GM19372 (cell line): Measurements from ENCODE around the gene ZNF507.

ENCODE experiments used
- ATAC-seq: cut with Tn5 transposase; IDR thresholded peaks from one replicate; pipeline ENCODE4 v1.9.1; 2021; ENCODE audit warnings: mild to moderate bottlenecking, low read depth, moderate library complexity; ENCODE audit not compliant: unreplicated experiment

ZNF507 gene

DNA sequence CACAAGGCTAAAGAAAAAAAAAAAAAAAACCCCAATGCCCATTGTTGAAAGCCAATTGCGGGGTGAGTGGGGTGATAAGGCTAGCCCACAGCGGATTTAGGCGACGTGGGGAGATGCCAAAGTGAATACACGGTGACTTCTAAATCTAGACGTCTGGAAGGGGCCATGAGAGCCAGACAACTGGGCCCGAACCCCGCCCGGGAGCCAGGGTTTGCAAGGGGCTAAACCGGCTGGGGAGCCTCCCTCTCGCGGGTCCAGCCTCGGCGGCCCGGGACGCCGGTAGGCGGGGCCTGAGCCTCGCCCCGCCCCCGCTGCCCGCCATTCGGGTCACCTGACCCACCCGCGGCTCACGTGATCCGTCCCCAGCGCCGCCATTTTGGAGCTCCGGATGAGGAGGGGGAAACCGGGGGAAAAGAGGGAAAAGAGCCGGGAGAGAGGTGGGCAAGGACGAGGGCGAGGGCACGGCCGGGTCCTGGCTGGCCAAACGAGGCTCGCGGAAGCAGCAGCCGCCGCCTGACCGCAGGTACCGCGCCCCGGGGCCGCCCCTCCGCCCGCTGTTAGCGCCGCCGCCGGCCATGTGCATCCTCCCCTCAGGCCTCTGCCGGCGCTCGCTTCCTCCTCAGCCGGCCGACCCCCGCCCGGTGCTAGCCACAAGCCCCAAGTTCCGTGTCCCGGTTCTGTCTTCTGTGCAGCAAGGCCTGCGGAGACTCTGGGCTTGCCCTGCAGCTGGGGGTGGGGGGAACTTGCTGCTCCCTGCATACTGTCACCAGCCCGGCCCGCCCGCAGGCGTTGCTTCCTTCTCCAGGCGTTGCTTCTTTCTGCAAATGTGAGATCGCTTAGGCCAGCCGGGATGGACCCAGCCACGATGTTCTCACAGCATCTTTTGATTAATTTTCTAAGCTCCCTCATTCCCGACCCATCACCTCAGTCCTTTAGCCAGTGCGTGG lies at the start of gene ZNF507:
TSS of gene ZNF507 (plus strand) at position 350 of the 947 bp plus-strand sequence. CDS start 7,221 bp downstream, outside the sequence.
- peak; percentile 89 for ATAC-seq

DNA sequence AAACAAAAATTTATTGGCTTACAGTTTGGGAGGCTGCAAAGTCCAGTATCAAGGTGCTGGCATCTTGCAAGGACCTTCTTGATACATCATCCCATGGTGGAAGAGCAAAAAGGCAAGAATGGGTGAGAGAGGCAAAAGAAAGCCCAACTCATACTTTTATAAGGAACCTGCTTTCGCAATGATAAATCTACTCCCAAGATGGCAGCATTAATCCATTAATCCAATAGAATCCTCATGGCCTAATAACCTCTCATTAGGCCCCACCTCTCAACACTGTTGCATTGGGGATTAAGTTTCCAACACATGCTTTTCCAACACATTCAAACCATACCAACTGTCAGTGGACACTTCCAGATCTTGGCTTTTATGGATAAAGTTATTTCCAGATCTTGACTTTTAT lies 48.7 kb upstream of the ZNF507 start:
- no peak for ATAC-seq

DNA sequence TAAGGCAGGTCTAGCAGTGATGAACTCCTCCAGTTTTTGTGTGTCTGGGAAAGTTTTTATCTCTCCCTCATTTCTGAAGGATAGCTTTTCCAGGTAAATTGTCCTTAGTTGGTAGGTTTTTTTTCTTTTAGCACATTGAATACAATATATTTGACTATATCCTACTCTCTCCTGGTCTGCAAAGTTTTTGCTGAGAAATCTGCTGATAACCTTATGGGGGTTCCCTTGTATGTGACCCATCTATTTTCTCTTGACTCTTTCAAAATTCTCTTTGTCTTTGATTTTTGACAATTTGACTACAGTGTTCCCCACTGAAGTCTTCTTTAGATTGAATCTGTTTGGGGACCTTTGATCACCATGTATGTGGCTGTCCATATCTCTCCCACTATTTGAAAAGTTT lies 42.6 kb upstream of the ZNF507 start:
- no peak for ATAC-seq

DNA sequence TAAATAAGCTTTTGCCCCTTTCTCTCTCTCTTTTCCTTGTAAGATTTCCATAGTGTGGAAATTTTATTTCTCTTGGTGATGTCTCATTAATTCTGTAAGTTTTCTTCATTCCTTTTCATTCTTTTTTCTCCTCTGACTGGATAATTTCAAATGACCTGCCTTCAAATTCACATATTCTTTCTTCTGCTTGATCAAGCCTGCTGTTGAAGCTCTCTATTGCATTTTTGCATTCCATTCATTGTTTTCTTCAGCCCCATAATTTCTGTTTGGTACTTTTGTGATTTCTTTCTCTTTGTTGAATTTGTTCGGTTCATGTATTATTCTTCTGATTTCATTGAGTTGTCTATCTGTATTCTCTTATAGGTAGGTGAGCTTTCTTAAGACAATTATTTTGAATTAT lies 42.2 kb upstream of the ZNF507 start:
- no peak for ATAC-seq

DNA sequence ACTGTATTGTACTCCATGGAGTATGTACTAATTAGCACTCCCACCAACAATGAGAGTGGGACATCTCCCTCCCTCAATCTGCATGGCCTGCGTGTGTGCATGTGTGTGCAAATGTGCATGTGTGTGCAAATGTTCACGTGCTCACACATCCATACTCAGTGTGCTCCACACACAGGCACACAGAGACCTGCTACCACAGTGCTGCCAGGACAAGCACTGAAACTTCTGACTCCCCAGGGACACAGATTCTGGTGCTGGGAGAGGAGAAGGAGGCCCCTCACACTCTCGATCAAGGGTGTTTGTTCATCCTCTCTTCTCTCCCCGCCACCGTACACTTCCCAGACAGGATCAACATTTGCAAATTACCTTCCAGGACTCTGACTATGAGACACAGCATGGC lies 37.8 kb upstream of the ZNF507 start:
- no peak for ATAC-seq

DNA sequence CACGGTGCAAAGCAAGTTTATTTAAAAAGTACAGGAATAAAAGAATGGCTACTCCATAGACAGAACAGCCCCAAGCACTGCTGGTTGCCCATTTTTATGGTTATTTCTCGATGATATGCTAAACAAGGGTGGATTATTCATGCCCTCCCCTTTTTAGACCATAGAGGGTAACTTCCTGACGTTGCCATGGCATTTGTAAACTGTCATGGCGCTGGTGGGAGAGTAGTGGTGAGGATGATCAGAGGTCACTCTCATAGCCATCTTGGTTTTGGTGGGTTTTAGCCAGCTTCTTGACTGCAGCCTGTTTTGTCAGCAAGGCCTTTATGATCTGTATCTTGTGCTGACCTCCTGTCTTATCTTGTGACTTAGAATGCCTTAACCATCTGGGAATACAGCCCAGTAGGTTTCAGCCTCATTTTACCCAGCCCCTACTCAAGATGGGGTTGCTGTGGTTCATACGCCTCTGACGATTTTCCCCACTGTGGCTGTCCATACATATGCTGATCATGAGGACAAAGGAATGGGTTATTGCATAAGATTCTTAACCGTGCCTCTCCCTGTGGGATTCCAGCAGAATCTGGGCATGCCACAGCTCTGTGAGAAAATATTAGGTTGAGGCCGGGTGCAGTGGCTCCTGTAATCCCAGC lies 36.9 kb upstream of the ZNF507 start:
- no peak for ATAC-seq

DNA sequence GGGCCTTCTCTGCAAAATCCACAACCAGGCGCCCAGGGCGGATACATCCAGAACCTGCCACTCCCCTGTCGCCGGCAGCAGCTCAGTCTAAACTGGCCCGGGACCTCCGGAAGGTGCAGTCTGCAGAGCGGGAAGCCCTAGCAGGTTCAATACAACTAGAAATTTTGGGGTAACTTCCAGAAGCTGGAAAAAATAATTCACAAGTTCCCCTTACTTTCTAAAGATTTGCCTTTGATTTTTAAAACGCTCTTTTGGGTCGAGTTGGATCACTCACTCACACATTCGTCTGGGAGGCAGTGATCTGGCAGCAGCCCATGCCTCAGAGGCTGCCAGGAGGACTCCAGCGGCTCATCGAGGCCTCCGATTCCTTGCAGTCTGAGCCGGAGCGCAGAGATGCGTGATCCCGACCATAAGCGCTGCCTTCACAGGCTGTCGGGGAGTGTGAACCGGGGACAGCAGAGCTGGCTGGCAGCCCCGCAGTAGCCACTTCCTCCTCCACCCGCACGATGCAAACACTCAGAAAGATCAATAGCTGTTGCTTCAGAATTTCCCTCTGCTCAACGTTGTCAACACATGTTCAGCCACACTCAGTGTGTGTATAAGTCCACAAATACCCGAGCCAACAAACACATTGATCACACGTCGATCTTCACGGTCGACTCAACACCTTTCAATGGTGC lies 35.6 kb upstream of the ZNF507 start:
- no peak for ATAC-seq

DNA sequence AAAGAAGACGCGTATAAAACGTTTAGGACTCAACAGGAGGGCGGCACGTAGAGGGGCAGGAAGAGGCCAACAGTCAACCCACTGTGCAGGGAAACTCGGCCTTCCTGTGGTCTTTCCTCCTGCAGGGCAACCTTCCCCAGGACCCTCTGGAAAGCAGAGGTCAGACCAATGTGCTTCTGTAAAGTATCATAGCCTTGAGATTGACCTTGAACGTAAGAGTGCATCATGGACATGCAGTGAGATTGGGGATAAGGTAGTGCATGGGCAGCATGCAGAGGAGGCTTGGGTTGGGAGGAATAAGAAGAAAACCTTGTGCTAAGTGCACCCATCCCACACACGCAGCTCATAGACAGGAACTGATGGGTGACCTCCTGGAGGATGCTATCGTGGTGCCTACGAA lies 34.0 kb upstream of the ZNF507 start:
- no peak for ATAC-seq

DNA sequence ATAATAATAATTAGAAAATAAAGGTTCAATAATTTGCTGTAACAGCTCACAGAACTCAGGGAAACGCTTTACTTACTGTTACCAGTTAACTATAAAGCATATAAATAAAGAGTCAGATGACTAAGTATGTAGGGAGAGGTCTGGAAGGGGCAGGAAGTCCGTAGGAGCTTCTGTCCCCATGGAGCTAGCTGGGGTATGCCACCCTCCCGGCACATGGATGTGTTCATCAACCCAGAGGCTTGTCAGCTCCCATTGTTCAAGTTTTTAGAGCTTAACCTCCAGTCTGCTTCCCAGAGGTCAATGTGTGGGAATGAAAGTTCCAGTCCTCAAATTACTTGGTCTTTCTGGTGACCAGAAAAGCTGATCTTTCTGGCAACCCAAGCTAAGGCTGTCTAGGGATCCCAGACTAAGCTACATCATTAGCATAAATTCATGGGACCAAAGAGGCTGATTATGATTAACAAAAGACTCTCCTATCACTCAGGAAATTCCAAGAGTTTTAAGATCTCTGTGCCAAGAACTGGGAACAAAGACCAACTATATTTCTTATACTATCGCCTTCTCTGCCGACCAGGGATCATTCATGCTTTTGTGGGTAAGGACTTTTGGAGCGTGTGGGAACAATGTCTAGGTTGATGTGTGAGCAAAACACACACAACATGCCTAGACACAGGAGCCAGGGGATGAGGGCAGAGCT lies 31.7 kb upstream of the ZNF507 start:
- ATAC-seq = no peak

DNA sequence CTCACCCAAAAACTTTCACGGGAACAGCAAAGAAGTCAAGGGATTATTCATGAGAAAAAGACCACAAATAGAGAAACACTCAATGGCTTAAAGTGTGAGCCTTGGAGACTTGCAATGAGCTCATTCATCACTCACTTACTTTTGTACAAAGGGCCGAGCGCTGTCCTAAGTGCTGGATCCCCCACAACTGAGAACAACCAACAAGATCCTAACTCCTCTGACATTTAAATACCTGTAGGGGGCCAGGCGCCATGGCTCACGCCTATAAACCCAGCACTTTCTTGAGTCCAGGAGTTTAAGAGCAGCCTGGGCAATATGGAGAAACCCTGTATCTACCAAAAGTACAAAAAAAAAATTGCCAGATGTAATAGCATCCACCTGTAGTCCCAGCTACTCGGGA lies 29.4 kb upstream of the ZNF507 start:
- no peak for ATAC-seq

DNA sequence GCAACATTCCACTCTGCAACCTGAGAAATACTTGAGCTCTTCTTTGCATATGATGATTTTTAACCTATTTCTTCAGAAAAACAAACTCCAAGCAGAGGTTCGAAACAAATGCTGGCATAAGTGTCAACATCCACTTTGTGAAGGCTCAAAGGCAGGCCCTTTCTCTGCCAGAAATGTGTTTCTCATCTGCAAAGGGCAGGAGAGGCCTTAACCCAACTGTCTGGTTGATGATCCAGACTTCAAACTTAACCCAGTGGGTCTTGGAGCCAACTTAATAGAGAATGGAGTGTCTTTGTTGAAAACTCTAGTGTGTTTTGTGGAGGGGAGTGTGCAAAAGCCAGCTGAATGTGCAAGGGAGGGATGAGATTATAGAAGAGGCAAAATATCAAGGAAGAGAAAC lies 28.3 kb upstream of the ZNF507 start:
- no peak for ATAC-seq

DNA sequence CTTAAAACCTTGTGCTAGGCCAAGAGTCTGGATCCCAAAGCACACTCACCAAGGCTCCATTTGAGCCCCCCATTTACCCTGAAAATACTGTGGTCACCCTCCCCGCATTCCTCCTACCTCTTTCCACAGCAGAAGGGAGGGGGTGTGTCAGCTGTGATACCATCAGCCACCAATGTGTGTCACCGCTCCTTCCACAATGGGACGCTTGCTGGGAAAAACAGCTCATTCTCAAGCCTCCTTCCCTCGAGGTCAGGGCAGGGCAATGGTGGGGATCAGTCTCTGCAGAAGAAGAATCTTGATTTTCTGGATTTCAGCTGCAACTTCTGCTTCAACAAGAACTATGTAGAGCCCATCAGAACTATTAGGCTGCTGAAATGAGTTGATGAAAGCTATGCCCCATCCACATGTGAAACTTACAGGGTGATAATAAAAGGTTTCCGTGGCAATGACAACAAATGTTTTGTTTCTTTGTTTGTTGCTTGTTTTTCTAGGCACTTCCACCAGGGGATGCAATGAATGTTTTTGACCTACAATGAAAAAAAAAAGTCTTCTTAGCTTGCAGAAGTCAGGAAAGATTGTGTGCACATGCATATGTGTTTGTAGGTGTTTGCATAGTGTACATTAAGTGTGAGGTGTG lies 26.4 kb upstream of the ZNF507 start:
- no peak for ATAC-seq

DNA sequence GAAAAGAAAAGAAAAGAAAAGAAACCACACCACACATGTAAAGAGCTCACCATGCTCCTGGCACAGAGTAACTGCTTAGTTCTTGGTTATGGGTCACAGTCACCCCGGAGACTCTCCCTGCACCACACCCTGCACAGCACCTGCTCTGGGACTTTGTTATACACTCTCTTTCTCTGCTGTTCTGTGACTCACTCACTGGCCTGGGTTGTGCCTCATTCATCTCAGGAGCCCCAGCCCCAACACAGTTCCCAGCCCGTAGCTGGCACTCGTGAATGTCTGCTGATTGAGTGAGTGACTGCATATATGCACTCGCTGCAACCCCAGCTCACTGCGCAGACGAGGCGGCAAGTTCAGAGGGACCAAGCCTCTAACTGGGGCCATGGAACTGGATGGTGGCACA lies 22.9 kb upstream of the ZNF507 start:
- ATAC-seq = no peak

DNA sequence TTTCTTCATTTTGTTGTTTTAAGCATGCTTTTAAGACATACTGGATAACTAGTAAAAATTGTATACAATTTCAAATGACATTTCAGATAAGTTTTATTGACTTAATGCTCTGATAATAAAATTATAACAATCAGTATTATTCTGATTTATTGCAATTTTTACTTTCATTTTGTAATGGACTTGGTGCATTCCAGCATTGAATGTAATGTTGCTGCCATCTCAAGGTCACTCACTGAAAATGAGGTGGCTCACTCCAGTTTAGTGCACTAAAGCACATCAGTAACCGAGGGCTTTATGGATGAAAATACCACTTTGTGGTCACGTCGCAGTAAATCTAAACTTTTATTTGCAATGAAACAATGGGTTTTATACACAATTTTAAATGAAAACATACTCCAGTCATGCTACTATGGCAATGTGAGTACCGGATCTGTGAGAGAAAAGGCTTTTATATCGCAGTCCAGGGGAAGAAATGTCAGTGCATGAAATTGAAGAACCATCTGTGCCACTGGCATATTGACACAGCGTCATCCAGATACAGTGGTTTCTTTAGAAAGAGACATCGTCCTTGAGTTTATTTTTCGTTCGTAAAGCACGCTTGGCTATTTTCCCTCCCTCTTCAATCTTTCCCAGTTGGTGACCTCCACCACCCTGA lies 20.7 kb upstream of the ZNF507 start:
- ATAC-seq = no peak

DNA sequence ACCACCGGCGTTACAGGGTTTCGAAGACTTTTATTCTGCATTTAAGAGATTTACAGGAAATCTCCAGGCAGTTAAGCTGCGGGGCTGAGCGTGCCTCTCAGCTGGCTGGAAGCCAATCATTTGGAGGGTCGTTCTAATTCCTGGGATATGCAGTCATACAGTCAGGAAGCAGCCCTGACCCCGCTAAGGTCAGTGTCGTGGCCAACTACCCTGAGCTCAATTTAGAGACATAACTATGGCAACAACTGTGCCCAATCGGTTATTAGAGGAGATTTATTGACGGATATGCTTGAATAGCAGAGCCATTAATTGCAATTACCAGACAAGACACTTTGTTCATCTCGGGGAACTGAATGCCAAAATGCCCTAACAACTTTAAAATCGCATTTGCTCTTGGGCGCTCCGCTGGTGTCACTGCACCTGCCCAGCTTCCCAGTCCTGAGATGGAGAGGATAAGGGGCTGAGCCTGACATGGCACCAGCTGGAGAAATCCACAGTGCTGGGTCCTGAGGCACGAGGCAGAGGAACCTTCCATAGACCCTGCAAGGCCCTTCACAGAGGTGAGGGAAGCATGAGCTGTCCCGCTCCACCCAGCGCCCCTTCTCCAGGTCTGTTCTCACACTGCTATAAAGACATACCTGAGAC lies 15.1 kb upstream of the ZNF507 start:
- ATAC-seq = no peak

DNA sequence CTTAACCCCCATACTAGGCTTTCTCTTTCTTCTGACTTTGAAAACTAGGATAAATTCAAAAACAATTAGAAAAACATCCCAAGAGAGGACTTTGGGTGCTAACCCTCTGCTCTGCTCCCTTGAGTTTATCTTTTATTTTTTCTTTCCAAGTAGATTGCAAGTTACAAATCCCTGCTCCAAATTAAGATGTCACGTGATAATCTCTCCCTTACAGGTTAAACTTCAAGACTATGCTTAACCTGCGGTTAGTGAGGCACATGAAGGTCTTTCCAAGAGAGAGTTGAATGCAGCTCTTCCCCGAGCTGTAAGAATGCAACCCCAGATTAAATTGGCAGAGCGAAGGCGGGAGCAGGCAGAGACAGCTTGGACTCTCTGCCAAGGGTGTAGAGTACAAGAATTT lies 12.2 kb upstream of the ZNF507 start:
- no peak for ATAC-seq

DNA sequence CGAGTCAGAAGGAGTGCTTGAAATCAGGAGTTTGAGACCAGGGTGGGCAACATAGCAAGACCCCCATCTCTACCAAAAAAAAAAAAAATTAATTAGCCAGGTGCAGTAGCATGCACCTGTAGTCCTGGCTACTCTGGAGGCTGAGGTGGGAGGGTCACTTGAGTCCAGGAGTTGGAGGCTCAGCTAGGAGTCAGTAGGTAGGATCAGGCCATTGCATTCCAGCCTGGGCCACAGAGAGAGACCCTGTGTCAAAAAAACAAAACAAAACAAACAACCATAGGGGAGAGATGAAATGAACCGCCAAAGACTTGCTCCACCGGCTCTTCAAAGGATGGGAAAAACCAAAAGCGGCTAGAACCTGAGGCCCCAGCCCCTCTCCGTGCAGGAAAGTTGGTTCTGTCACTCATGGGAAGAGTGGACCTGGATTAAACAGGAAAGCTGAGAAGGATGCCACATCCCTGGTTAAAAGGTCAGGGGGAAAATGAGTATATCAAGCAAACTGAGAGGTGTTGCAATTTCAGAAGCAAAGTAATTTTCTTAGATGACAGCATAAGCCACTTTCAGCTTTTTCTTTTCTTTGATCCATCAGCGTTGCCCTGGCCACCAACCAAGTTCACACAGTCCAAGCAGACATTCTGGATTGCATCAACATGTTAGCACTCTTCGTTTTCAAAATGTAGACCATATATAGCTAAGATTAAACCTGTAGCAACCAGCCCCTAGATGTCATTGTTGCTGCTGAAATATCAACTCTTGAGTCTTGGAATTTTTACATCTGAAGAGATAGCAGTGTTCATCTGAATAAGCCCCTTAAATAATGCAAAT lies 8.9 kb upstream of the ZNF507 start:
- no peak for ATAC-seq

DNA sequence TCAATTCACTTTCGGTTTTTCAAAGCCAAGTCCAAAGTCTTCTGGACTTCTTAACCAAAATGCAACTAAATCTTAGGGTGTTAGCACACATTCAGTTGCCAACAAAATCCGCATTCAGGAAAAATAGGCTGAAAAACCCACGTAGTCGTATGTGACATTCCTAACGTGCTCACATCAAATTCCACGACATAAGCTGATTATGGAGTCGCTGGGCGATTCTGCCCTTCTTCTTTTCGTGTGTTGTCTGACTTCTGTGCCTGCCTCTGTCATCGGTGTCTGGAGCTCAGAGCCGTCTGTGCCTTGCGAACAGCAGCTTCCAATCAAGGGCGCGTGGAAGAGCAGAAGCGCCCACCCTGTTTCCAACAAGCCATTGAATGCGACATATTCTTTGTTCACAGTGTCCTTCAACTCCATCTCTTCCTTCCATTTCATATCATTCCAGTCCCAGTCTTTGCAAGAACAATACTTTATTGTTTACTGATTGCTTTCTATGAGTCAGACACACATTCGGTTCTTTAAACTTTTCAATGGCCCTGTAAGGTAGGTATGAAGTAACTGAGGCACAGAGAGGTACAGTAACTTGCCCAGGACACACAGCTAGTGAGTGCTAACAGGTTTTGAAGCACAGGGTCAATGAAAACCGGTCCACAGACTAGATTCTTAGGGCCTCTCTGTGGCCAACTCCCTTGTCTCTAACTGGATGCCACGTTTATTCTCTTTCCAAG lies 8.2 kb upstream of the ZNF507 start:
- ATAC-seq = no peak
